ENCODE measurements around the gene OBSCN. TPM values are rescaled to one million over a fixed set of nuclear protein-coding genes. Genes with fewer than 3 reads are reported as not detected.
"Not testable (repeated sequence)": the region's sequence is repeated elsewhere in the genome, so short reads cannot be mapped to it uniquely, and the experiment has no call there.

OBSCN gene
- total RNA-seq, 1 donor from 2014 or later, result 316 TPM

GRCh38 chr1:228219962-228220780 lies 12.3 kb downstream of the OBSCN start:
- DNase-seq, result no peak
- intact Hi-C loops (cut with micrococcal nuclease), result no loop called here
- no peak overlapping the region for H3K4me3 ChIP-seq
- no peaks in the 10 kb centered on the region for H3K27me3 ChIP-seq (ENCODE audit: low read depth)
- H3K4me1 ChIP-seq, result peaks cover 81% of the 10 kb centered on the region
- no peak overlapping the region for H3K27ac ChIP-seq (replicated peaks)
- no peak for TF ChIP-seq CTCF (IDR thresholded peaks at IDR 0.05; ENCODE audit: borderline replicate concordance)
- H3K36me3 ChIP-seq, result peaks cover 91% of the 10 kb centered on the region
- H3K9me3 ChIP-seq (replicated peaks), result peaks cover 13% of the 10 kb centered on the region

DNA sequence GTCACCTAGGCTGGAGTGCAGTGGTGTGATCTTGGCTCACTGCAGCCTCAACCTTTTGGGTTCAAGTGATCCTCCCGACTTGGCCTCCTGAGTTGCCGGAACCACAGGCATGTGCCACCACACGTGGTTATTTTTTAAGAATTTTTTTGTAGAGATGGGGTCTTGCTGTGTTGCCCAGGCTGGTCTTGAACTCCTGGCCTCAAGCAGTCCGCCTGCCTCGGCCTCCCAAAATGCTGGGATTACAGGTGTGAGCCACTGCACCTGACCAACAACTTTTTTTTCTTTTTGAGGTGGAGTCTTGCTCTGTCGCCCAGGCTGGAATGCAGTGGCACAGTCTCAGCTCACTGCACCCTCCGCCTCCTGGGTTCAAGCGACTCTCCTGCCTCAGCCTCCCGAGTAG lies 13.3 kb downstream of the OBSCN start:
- Histone ChIP-seq H3K9me3 (replicated peaks) (peaks cover 21% of the 10 kb centered on the region), H3K36me3 (peaks cover 93% of the 10 kb centered on the region), H3K4me1 (peaks cover 79% of the 10 kb centered on the region)
- H3K27ac ChIP-seq (replicated peaks); H3K4me3 ChIP-seq; DNase-seq; intact Hi-C loops (cut with micrococcal nuclease); H3K27me3 ChIP-seq (ENCODE audit: low read depth): not testable (repeated sequence)

GRCh38 chr1:228222548-228222947 lies 14.7 kb downstream of the OBSCN start:
- DNase-seq, result no peak
- H3K36me3 ChIP-seq, result peaks cover 95% of the 10 kb centered on the region
- H3K9me3 ChIP-seq (replicated peaks), result peaks cover 21% of the 10 kb centered on the region
- peaks cover 83% of the 10 kb centered on the region for H3K4me1 ChIP-seq
- no peak overlapping the region for H3K4me3 ChIP-seq
- intact Hi-C loops (cut with micrococcal nuclease), result no loop called here
- TF ChIP-seq CTCF (IDR thresholded peaks at IDR 0.05; ENCODE audit: borderline replicate concordance), result no peak
- H3K27me3 ChIP-seq (ENCODE audit: low read depth), result no peaks in the 10 kb centered on the region
- H3K27ac ChIP-seq (replicated peaks), result peak overlapping the region; percentile 56

- TF ChIP-seq CTCF (IDR thresholded peaks at IDR 0.05; ENCODE audit: borderline replicate concordance), result no peak
- Histone ChIP-seq H3K4me3 (no peak overlapping the region), H3K27me3 (ENCODE audit: low read depth) (no peaks in the 10 kb centered on the region), H3K36me3 (peaks cover 94% of the 10 kb centered on the region), H3K9me3 (replicated peaks) (peaks cover 21% of the 10 kb centered on the region), H3K27ac (replicated peaks) (no peak overlapping the region), H3K4me1 (peaks cover 67% of the 10 kb centered on the region)
- DNase-seq, result no peak
- intact Hi-C loops (cut with micrococcal nuclease), result no loop called here
Observed at GRCh38 chr1:228224198-228225164, 16.6 kb downstream of the OBSCN start.

- intact Hi-C loops (cut with micrococcal nuclease), result no loop called here
- Histone ChIP-seq H3K9me3 (replicated peaks) (peaks cover 21% of the 10 kb centered on the region), H3K4me1 (peaks cover 60% of the 10 kb centered on the region), H3K36me3 (peaks cover 93% of the 10 kb centered on the region), H3K4me3 (no peak overlapping the region), H3K27me3 (ENCODE audit: low read depth) (no peaks in the 10 kb centered on the region), H3K27ac (replicated peaks) (no peak overlapping the region)
- TF ChIP-seq CTCF (IDR thresholded peaks at IDR 0.05; ENCODE audit: borderline replicate concordance), result no peak
- DNase-seq, result no peak
Observed at GRCh38 chr1:228225165-228225710, 17.4 kb downstream of the OBSCN start.

Measured in left ventricle myocardium inferior (tissue), 1 donor.